H9 (cell line): Measurements from ENCODE around the gene TPSB2. TPM values are rescaled to one million over a fixed set of nuclear protein-coding genes. Genes with fewer than 3 reads are reported as not detected.
A peak's percentile ranks its signal among the peaks of the same experiment; 100 is the strongest.

Source experiments
- DNase-seq: peaks from one replicate; pipeline ENCODE4 v3.0.0-alpha.2; 2017
- H2AFZ ChIP-seq: one replicate; pipeline ENCODE4 v1.6.1; 2013; ENCODE audit warnings: mild to moderate bottlenecking, low read length, control low read depth, moderate library complexity
- H2AK5ac ChIP-seq: 2 replicates; pipeline ENCODE4 v1.6.1; 2013; ENCODE audit warnings: low read length, control low read depth, mixed read lengths; ENCODE audit not compliant: insufficient read length
- H2BK120ac ChIP-seq: one replicate; pipeline ENCODE4 v1.6.1; 2013; ENCODE audit warnings: low read depth, mild to moderate bottlenecking, low read length, control low read depth, inconsistent platforms; ENCODE audit not compliant: poor library complexity, severe bottlenecking
- H2BK12ac ChIP-seq: 2 replicates; pipeline ENCODE4 v1.6.1; 2013; ENCODE audit warnings: low read length, control low read depth, mixed read lengths, low read depth; ENCODE audit not compliant: insufficient read length
- H2BK15ac ChIP-seq: 2 replicates; pipeline ENCODE4 v1.6.1; 2013; ENCODE audit warnings: low read depth, low read length, control low read depth
- H2BK20ac ChIP-seq: one replicate; pipeline ENCODE4 v1.6.1; 2013; ENCODE audit warnings: low read depth, mild to moderate bottlenecking, low read length, control low read depth, inconsistent platforms; ENCODE audit not compliant: poor library complexity, severe bottlenecking
- H2BK5ac ChIP-seq: 2 replicates; pipeline ENCODE4 v1.6.1; 2013; ENCODE audit warnings: low read length, control low read depth, mixed read lengths; ENCODE audit not compliant: insufficient read length
- H3K14ac ChIP-seq: 2 replicates; pipeline ENCODE4 v1.6.1; 2013; ENCODE audit warnings: low read length, control low read depth; ENCODE audit not compliant: insufficient read depth
- H3K18ac ChIP-seq: 2 replicates; pipeline ENCODE4 v1.6.1; 2013; ENCODE audit warnings: low read depth, mild to moderate bottlenecking, mixed read lengths, low read length, control low read depth; ENCODE audit not compliant: insufficient read length
- H3K23ac ChIP-seq: 2 replicates; pipeline ENCODE4 v1.6.1; 2013; ENCODE audit warnings: low read length, control low read depth, mixed read lengths, low read depth; ENCODE audit not compliant: insufficient read length
- H3K23me2 ChIP-seq: 2 replicates; pipeline ENCODE4 v1.6.1; 2013; ENCODE audit warnings: low read depth, mild to moderate bottlenecking, mixed read lengths, low read length, control low read depth; ENCODE audit not compliant: insufficient read length, poor library complexity, severe bottlenecking
- H3K27ac ChIP-seq: 2 replicates; pipeline ENCODE4 v1.5.1; 2013; ENCODE audit warnings: low read length, control low read depth, mixed read lengths, low read depth; ENCODE audit not compliant: insufficient read length
- H3K27me3 ChIP-seq: 2 replicates; pipeline ENCODE4 v1.6.1; 2013; ENCODE audit warnings: low read length, control low read depth, inconsistent platforms; ENCODE audit not compliant: insufficient read depth
- H3K4ac ChIP-seq: 2 replicates; pipeline ENCODE4 v1.6.1; 2013; ENCODE audit warnings: low read depth, mild to moderate bottlenecking, control low read depth, inconsistent platforms, low read length, moderate library complexity
- H3K4me1 ChIP-seq: 2 replicates; pipeline ENCODE4 v1.6.1; 2013; ENCODE audit warnings: low read length, control low read depth, inconsistent platforms; ENCODE audit not compliant: insufficient read depth
- H3K4me2 ChIP-seq: 2 replicates; pipeline ENCODE4 v1.6.1; 2013; ENCODE audit warnings: low read length, control low read depth, mixed read lengths; ENCODE audit not compliant: insufficient read length, insufficient read depth
- H3K56ac ChIP-seq: 2 replicates; pipeline ENCODE4 v1.6.1; 2013; ENCODE audit warnings: low read depth, mild to moderate bottlenecking, mixed read lengths, low read length, control low read depth; ENCODE audit not compliant: insufficient read length
- H3K79me1 ChIP-seq: 2 replicates; pipeline ENCODE4 v1.6.1; 2013; ENCODE audit warnings: low read depth, mild to moderate bottlenecking, moderate library complexity, low read length, control low read depth, inconsistent platforms; ENCODE audit not compliant: insufficient read depth, poor library complexity, severe bottlenecking
- H3K79me2 ChIP-seq: 2 replicates; pipeline ENCODE4 v1.6.1; 2013; ENCODE audit warnings: low read length, control low read depth, inconsistent platforms; ENCODE audit not compliant: insufficient read depth
- H3K9ac ChIP-seq: 2 replicates; pipeline ENCODE4 v1.6.1; 2013; ENCODE audit warnings: low read length, control low read depth, mixed read lengths; ENCODE audit not compliant: insufficient read length; ENCODE audit errors: extremely low read depth
- H3K9me3 ChIP-seq: one replicate; pipeline ENCODE4 v1.6.1; 2013; ENCODE audit warnings: low read depth, low read length, inconsistent platforms; ENCODE audit not compliant: control insufficient read depth
- H3T11ph ChIP-seq: one replicate; pipeline ENCODE4 v1.6.1; 2013; ENCODE audit warnings: mild to moderate bottlenecking, low read length, control low read depth, inconsistent platforms
- H4K20me1 ChIP-seq: one replicate; pipeline ENCODE4 v1.6.1; 2013; ENCODE audit not compliant: control insufficient read depth, insufficient read length, insufficient read depth
- H4K5ac ChIP-seq: 2 replicates; pipeline ENCODE4 v1.6.1; 2013; ENCODE audit warnings: low read depth, mild to moderate bottlenecking, mixed read lengths, low read length, control low read depth; ENCODE audit not compliant: insufficient read length
- H4K8ac ChIP-seq: replicated peaks from 2 replicates; pipeline ENCODE4 v1.6.1; 2013; ENCODE audit warnings: low read length, control low read depth, mixed read lengths, low read depth; ENCODE audit not compliant: insufficient read length
- H4K91ac ChIP-seq: 2 replicates; pipeline ENCODE4 v1.6.1; 2013; ENCODE audit warnings: low read depth, mild to moderate bottlenecking, moderate library complexity, mixed read lengths, low read length, control low read depth; ENCODE audit not compliant: insufficient read length
- H3K27ac Mint-ChIP-seq, 3 experiments: 2 replicates in 2 of 3; 3 replicates in 1 of 3; pipeline ENCODE4 v1.8.0; 2020 to 2021; ENCODE audit warnings: mixed read lengths in 3 of 3, mild to moderate bottlenecking in 1 of 3, moderate library complexity in 1 of 3
- H3K27me3 Mint-ChIP-seq: 2 replicates; pipeline ENCODE4 v1.8.0; 2021; ENCODE audit warnings: low read depth, mild to moderate bottlenecking, moderate library complexity, mixed read lengths
- H3K36me3 Mint-ChIP-seq, 3 experiments: 2 replicates in 2 of 3; 3 replicates in 1 of 3; pipeline ENCODE4 v1.8.0; 2020 to 2021; ENCODE audit warnings: low read depth in 3 of 3, mixed read lengths in 3 of 3; ENCODE audit not compliant: insufficient read depth in 1 of 3
- H3K4me1 Mint-ChIP-seq, 2 experiments: 2 replicates each; pipeline ENCODE4 v1.8.0; 2020; ENCODE audit warnings: mixed read lengths in 2 of 2
- H3K4me3 Mint-ChIP-seq, 2 experiments: 2 replicates in 1 of 2; 3 replicates in 1 of 2; pipeline ENCODE4 v1.8.0; 2020 to 2021; ENCODE audit warnings: mild to moderate bottlenecking in 2 of 2, mixed read lengths in 2 of 2, moderate library complexity in 1 of 2
- H3K9me3 Mint-ChIP-seq, 2 experiments: 2 replicates in 1 of 2; 3 replicates in 1 of 2; pipeline ENCODE4 v1.8.0; 2020; ENCODE audit warnings: mild to moderate bottlenecking in 2 of 2, mixed read lengths in 2 of 2, moderate library complexity in 1 of 2
- CTCF ChIP-seq: fragments of 200-600 bp; sonication (generic); conservative IDR thresholded peaks from 3 replicates; pipeline ENCODE4 v1.8.0; 2021; ENCODE audit warnings: antibody characterized with exemption, mild to moderate bottlenecking
- WGBS: extraction: QIAGEN DNeasy Blood & Tissue Kit; methylation state at CpG from one replicate; pipeline ENCODE4 v1.1.7; 2013; ENCODE audit warnings: missing lambda C conversion rate, low lambda C conversion rate, mixed read lengths; ENCODE audit not compliant: insufficient read length; ENCODE audit errors: extremely low coverage; 5-methylcytosine and 5-hydroxymethylcytosine counted together
- total RNA-seq: library from RNA; stranded (reverse); gene quantifications from 2 replicates; pipeline ENCODE4 v1.2.1, GENCODE V29; 2021

The TPSB2 gene
- total RNA-seq, 1 experiment from 2014 or later, result not detected

- H3K36me3 Mint-ChIP-seq, result peaks cover 0 to 17% (median 16%) of the 10 kb centered on the region in 3 experiments; a peak in 6 of 7 replicates
- H3K4me1 Mint-ChIP-seq, result peaks cover 0 to 6% of the 10 kb centered on the region in 2 experiments; a peak in 1 of 4 replicates
- Histone ChIP-seq H3K27ac (no peak overlapping the region), H3K4me1 (no peaks in the 10 kb centered on the region), H2AFZ (no peak overlapping the region), H2BK5ac (no peak overlapping the region), H3K23ac (no peak overlapping the region), H3K9me3 (no peaks in the 10 kb centered on the region), H3K9ac (no peak overlapping the region), H4K91ac (no peak overlapping the region), H3K4me2 (no peak overlapping the region), H2BK12ac (no peak overlapping the region), H2BK15ac (no peak overlapping the region), H3K56ac (no peak overlapping the region), H2BK20ac (no peak overlapping the region), H3K23me2 (peaks cover 2% of the 10 kb centered on the region), H4K8ac (no peak overlapping the region), H3K79me2 (no peaks in the 10 kb centered on the region), H3K4ac (no peak overlapping the region), H3K79me1 (no peaks in the 10 kb centered on the region), H4K20me1 (no peaks in the 10 kb centered on the region), H3K18ac (no peak overlapping the region), H2BK120ac (no peak overlapping the region), H3K14ac (no peak overlapping the region), H3K27me3 (no peaks in the 10 kb centered on the region), H3T11ph (no peak overlapping the region), H2AK5ac (no peak overlapping the region), H4K5ac (no peak overlapping the region)
- WGBS, result no CpG with 5 or more reads among the region's 38 CpGs
- H3K9me3 Mint-ChIP-seq, result no peaks in the 10 kb centered on the region
- no peak for TF ChIP-seq CTCF
- DNase-seq, result no peak
- peak overlapping the region in 2 of 3 experiments; percentile 73 to 74; a peak in 3 of 7 replicates for H3K27ac Mint-ChIP-seq
- no peaks in the 10 kb centered on the region for H3K27me3 Mint-ChIP-seq
- no peak overlapping the region for H3K4me3 Mint-ChIP-seq
Measured at GRCh38 chr16:1200014-1200627, 29.9 kb downstream of the TPSB2 start.
